GM12865 (cell line): Measurements from ENCODE around the gene ZFHX3.

Experiments used
- DNase-seq: peaks from one replicate; pipeline ENCODE4 v3.0.0; 2010; ENCODE audit warnings: low read depth
- H3K4me3 ChIP-seq: 2 replicates; pipeline ENCODE4 v1.5.1; 2011; ENCODE audit warnings: mild to moderate bottlenecking, low read depth, low read length, control low read depth
- TF ChIP-seq, protein P1 (sequence below): IDR thresholded peaks from 2 replicates; pipeline ENCODE4 v1.5.1; 2011; ENCODE audit warnings: low read length, control low read depth, low read depth, inconsistent platforms; ENCODE audit not compliant: insufficient read depth; ENCODE audit errors: missing control alignments

The ZFHX3 gene

DNA sequence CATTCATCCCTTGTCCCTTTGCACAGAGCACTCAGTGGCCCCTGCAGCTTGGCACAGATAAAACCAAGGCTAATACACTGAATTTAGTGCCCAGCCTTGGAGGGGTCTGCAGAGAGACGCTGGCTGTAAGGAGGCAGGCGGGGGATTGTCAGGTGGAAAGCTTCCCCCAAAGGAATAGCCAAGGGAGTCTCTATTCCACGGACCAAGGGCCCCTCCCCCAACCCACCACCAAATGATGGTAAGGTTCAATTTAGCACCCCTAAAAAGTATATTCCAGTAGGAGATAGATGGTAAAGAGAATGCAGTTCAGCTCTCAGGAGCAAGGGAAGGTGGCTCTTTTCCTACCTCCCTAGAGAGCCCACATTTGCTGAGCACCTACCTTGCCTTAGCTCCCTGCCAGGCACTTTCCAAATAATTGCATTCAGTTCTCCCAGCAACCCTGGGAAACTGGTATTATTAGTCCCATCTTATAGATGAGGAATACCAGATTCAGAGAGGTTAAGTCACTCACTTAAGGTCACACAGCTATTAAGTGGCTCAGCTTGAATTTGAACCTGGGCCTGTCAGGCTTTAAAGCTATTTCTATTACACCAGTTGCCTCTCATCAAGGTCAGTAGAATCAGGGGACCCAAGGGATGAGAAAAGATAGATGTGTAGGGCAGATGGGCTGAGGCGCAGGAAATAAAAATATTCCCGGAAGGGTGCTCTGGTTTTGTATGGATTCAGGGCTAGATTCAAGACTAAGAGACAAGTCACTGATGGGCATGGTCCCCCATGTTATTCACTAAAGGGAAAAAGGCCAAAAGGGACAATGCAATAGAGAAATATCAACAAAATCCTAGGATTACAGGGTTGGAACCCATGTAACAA is 20.0 kb upstream of the ZFHX3 start:
- DNase-seq, result no peak
- H3K4me3 ChIP-seq, result no peak overlapping the region
- TF ChIP-seq, protein P1, sequence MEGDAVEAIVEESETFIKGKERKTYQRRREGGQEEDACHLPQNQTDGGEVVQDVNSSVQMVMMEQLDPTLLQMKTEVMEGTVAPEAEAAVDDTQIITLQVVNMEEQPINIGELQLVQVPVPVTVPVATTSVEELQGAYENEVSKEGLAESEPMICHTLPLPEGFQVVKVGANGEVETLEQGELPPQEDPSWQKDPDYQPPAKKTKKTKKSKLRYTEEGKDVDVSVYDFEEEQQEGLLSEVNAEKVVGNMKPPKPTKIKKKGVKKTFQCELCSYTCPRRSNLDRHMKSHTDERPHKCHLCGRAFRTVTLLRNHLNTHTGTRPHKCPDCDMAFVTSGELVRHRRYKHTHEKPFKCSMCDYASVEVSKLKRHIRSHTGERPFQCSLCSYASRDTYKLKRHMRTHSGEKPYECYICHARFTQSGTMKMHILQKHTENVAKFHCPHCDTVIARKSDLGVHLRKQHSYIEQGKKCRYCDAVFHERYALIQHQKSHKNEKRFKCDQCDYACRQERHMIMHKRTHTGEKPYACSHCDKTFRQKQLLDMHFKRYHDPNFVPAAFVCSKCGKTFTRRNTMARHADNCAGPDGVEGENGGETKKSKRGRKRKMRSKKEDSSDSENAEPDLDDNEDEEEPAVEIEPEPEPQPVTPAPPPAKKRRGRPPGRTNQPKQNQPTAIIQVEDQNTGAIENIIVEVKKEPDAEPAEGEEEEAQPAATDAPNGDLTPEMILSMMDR, result no peak

DNA sequence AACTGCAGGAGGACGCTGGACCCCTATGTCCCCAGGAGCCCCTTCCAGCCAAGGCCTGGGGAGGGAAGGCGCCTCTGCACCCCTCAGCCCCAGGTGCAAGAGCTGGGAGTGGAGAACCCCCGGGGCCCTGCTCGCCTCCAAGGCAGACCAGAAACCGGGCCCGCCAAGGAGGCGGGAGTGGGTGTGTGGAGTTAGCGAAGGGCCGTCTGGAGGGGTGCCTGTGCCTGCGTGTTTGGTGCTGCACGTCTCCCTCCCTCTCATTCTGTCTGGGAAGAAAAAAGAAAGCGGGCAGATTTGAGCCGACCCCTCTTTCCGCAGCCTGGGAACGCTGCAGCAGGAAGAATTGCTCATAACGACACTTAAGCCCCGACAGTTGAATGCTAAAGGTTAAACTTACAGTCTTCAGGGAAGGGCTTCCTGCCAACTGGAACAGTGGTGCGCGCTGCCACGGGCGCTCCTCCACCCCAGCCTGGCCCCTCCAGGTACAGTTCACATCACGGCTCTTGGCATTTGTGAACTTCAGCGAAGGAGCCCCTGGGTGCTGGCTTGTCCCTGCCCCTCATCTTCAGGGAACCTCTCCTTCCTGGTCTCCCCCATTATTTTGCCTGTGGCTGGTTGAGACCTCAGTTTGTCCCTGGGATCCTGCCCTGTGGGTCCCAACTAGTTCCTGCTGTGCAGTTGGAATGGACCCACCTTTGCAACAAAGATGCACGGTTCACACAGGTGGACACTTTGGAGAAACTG is 19.2 kb upstream of the ZFHX3 start:
- TF ChIP-seq, protein P1, result no peak
- DNase-seq, result no peak
- no peak overlapping the region for H3K4me3 ChIP-seq

DNA sequence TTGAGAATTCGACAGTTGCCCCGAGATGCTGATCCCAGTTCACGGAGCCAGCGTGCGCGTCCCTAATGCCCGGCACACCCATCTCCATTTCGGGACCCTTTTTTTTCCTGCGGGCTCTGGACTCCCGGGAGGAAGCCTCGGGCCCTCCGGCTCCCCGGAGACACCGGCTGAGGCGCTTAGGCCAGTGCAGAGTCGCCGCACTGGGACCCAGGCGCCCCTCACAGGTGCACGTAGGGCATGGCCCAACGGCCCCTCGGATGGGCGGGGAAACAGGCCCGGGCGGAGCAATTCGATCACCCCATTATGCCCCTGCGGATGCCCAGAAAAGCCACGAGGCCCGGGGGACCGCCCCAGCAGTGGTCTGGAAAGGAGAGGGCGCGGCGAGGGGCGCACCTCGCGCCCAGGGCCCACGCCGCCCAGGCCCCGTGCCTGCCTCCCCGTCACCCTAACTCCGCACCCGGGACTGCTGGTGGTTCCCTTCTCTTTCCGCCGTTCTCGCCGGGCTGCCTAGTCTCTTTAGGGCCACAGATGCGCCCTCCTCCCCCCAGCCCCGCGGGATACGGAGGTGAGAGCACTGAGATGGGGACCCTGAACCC is 18.5 kb upstream of the ZFHX3 start:
- TF ChIP-seq, protein P1, result no peak
- H3K4me3 ChIP-seq, result no peak overlapping the region
- no peak for DNase-seq

DNA sequence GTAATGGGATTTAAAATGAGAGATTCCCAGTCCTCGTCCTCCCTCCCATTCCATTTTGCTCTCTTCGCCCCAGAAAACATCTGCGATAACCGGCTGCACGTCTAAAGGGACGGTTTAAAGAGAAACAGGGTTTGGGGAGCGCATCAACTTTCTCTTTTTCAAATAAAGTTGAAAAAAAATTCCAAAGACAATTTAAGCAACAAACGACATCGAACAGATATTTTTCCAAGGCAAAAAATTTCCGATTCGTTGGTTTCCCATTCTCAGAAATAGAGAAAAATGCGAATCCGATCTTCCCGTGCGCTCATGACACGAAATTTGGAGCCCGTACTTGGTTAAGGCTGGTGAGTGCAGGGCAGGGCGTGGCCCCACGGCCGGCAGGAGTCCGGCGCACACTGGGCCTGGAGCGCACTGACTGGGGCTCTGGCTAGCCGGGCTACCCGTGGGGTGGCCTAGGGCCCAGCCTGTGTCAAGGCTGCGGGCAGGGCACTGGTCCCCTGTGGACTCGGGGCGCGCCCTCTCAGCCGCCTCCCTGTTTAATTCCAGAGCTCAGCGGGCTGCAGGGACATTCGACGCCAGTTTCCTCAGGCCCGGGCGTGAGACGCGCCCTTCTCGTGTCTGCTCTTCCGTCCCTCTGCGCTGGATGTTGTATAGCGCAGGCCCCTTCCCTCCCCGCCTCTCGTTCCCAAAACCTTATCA is 17.9 kb upstream of the ZFHX3 start:
- TF ChIP-seq, protein P1, result no peak
- H3K4me3 ChIP-seq, result no peak overlapping the region
- no peak for DNase-seq

DNA sequence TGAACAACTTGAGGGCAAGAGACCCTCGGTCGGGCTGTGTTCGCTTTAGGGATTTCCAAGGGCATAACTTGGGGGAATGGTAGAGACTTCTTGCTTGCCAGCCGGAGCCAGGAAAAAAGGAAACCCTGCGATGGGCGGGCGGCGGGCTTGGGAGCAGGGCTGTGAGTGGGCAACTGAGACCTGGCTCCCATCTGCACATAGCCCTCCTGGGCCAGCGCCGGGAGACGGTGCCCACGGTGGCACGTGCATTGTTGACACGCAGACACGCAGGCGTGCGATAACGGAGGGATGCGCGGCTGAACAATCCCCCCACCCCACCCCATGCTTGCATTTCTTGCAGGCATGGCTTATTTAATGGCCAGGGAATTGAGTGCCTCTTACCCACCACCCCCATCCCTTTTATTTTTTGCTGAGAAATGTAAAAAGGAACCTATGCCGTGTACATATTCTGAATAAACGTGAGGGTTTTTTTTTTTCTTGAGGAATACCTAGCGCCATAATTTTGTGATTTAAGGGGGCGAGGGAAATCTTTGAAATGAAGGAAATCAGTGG is 17.1 kb upstream of the ZFHX3 start:
- TF ChIP-seq, protein P1, result no peak
- no peak for DNase-seq
- no peak overlapping the region for H3K4me3 ChIP-seq
